ENCODE data around the gene GDF11.
A peak's percentile ranks its signal among the peaks of the same experiment; 100 is the strongest.

The GDF11 gene

DNA sequence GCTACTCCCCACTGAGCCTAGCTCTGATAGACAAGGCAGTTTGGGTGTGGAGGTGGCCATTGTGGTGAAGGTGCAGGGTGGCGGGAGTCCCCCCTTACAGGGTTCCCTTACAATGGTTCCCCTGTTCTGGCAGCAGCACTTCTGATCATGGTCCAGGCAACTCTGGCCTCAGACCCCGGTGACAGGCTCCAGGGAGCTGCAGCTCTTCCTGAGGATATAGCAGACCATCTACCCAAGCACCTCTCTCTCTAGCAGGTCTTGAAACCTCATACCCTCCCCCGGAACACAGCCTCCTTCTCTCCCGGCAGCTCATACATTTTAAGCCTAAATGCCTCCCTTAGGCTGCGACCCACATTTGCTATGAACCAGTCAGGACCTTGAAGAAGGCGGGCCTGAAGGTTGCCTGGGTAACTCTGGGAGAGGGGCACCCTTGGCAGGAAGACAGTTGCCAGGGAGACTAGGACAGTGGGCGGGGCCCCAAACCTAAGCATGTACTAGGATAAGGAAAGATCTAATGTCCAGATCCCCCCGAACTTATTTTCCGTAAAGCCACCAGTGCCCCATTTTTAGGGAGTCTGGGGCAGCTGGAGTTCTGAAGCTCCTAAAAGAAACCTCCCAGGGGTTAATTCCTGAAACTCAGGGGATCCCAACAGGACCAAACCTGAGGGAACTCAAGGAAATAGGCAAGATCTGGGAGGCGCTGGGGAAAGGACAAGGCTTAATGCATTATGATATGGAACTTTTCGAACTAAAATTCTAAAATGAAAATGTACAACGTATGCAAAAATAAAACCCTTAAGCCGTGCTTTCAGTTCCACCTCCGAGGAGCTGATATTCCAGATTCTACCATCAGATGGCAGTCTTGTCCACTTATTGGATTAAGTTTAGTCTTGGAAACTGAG lies 4.5 kb upstream of the GDF11 start (continued):
- peak; percentile 24; the same call in 1 of the 2 replicates for TF ChIP-seq ZNF501 (tag by site-specific recombination; IDR thresholded peaks at IDR 0.05)

DNA sequence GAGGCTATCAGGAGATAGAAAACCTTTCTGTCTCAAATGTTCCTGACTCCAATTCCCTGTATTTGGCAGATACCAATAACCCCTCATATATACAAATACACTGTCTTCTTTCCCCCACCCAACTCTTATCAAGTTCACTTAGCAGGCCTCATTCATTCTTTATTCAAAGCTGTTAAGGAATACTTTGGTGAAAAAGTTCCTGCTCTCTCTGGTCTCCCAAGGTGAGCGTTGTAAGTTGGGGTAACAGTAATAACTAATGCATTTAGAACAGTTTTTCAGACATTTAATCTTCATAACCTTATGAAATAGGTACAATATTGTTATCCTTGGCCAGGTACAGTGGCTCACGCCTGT lies 3.9 kb upstream of the GDF11 start:
- no peaks in the 10 kb centered on the region for H3K9me3 ChIP-seq (ENCODE audit: control insufficient read depth, insufficient read depth, low read depth, low read length)
- no peaks in the 10 kb centered on the region for H3K36me3 ChIP-seq (ENCODE audit: control insufficient read depth in 2 of 2, insufficient read depth in 1 of 2, low read length in 2 of 2)
- POLR2A ChIA-PET = interaction anchor here (1.0 to 3.4 kb wide), 12 partner anchors 8 to 378 kb away, joined by 3 to 24 read pairs (median 4); partner anchors contain the start of genes CD63, DNAJC14, PA2G4 and PYM1
- H3K4me1 ChIP-seq (ENCODE audit: control insufficient read depth, insufficient read depth, low read length) = peaks cover 11% of the 10 kb centered on the region; the same call in 1 of the 2 replicates
- 0 out of 2 replicates have a peak, but pooled peaks have one; percentile 1 for TF ChIP-seq ZNF843 (tag by site-specific recombination; IDR thresholded peaks at IDR 0.05)
- no peak for TF ChIP-seq ZNF530 (tag by site-specific recombination; IDR thresholded peaks at IDR 0.05; ENCODE audit: low read depth)
- TF ChIP-seq ZSCAN30 (tag by site-specific recombination; IDR thresholded peaks at IDR 0.05) = no peak
- TF ChIP-seq ZNF830 (tag by site-specific recombination; IDR thresholded peaks at IDR 0.05; ENCODE audit: low read depth) = no peak
- TF ChIP-seq PRDM1 (tag by site-specific recombination; IDR thresholded peaks at IDR 0.05) = no peak
- no peak for TF ChIP-seq SP7 (tag by site-specific recombination; IDR thresholded peaks at IDR 0.05)
- TF ChIP-seq ZNF24 (tag by site-specific recombination; IDR thresholded peaks at IDR 0.05) = no peak
- TF ChIP-seq IKZF3 (tag by site-specific recombination; IDR thresholded peaks at IDR 0.05) = 0 out of 2 replicates have a peak, but pooled peaks have one; percentile 7
- no peak for TF ChIP-seq ZNF324 (tag by site-specific recombination; IDR thresholded peaks at IDR 0.05)
- H3K27ac ChIP-seq (ENCODE audit: extremely low read depth, low read depth, low read length) = no peak overlapping the region
- CTCF ChIA-PET = interaction anchor here (0.6 to 6.8 kb wide), 51 partner anchors 9 to 1021 kb away, joined by 3 to 127 read pairs (median 7); partner anchors contain the start of genes CD63, DNAJC14, ORMDL2 and RDH5
- H3K4me3 ChIP-seq (ENCODE audit: low read depth, low read length) = no peak overlapping the region

DNA sequence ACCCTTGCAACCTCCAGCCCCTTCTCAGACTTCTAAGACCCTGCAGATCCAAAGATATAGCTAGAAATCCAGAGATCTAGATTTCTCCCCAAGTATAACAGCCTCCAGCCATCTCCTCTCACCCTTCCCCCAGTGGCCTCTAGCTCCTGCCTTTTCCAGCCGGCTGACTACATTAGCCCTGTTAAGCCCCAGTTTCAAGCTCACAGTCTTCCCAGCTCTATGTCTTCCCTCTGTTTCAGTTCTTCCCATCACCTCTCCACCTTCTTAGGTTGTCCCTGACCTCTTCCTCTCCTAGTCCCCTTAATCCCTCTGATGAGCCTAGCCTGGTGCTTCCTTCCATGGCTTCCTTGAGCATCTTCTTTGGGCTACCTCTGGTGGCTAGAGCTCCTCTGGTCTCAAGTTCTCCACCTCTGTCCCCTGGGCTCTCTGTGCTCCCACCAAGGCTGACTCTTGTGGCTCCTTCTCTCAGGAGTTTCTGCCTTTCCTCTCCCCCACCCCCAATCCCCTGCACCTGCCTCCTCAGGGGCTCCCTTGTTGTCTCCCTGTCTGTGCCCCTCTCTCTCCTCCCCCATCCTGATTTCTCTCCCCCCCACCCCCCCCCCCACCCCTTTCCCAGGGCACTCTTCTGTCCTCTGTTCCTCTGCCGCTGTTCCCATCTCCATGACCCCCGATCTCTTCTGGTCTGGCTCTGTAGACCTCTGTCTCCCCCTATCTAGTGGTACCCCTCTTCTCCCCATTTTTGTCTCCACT lies 816 bp upstream of the GDF11 start:
- ChIA-PET CTCF (interaction anchor here (0.6 to 6.1 kb wide), 6 partner anchors 48 to 302 kb away, joined by 3 to 79 read pairs (median 3); no protein-coding TSS in a partner anchor), POLR2A (interaction anchor here (0.7 to 2.5 kb wide), 5 partner anchors 12 to 255 kb away, joined by 3 to 17 read pairs (median 4); partner anchors contain the start of genes CD63, ORMDL2, RAB5B and SUOX)
- H3K27ac ChIP-seq (ENCODE audit: extremely low read depth, low read depth, low read length) = no peak overlapping the region
- H3K4me3 ChIP-seq (ENCODE audit: low read depth, low read length) = no peak overlapping the region; the same call in 1 of the 2 replicates
- H3K9me3 ChIP-seq (ENCODE audit: control insufficient read depth, insufficient read depth, low read depth, low read length) = no peaks in the 10 kb centered on the region
- peaks cover 21% of the 10 kb centered on the region; the same call in 1 of the 2 replicates for H3K4me1 ChIP-seq (ENCODE audit: control insufficient read depth, insufficient read depth, low read length)
- TF ChIP-seq FEZF1 (tag by site-specific recombination; IDR thresholded peaks at IDR 0.05) (peak; percentile 85), ZNF202 (tag by site-specific recombination; IDR thresholded peaks at IDR 0.05; ENCODE audit: borderline replicate concordance) (no peak)
- TF ChIP-seq, protein P1, sequence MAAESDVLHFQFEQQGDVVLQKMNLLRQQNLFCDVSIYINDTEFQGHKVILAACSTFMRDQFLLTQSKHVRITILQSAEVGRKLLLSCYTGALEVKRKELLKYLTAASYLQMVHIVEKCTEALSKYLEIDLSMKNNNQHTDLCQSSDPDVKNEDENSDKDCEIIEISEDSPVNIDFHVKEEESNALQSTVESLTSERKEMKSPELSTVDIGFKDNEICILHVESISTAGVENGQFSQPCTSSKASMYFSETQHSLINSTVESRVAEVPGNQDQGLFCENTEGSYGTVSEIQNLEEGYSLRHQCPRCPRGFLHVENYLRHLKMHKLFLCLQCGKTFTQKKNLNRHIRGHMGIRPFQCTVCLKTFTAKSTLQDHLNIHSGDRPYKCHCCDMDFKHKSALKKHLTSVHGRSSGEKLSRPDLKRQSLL (tag by site-specific recombination; IDR thresholded peaks at IDR 0.05) = peak; percentile 68; the same call in 1 of the 2 replicates
- H3K36me3 ChIP-seq (ENCODE audit: control insufficient read depth in 2 of 2, insufficient read depth in 1 of 2, low read length in 2 of 2) = peaks cover 0 to 6% of the 10 kb centered on the region in 2 experiments; a peak in 1 of 3 replicates

DNA sequence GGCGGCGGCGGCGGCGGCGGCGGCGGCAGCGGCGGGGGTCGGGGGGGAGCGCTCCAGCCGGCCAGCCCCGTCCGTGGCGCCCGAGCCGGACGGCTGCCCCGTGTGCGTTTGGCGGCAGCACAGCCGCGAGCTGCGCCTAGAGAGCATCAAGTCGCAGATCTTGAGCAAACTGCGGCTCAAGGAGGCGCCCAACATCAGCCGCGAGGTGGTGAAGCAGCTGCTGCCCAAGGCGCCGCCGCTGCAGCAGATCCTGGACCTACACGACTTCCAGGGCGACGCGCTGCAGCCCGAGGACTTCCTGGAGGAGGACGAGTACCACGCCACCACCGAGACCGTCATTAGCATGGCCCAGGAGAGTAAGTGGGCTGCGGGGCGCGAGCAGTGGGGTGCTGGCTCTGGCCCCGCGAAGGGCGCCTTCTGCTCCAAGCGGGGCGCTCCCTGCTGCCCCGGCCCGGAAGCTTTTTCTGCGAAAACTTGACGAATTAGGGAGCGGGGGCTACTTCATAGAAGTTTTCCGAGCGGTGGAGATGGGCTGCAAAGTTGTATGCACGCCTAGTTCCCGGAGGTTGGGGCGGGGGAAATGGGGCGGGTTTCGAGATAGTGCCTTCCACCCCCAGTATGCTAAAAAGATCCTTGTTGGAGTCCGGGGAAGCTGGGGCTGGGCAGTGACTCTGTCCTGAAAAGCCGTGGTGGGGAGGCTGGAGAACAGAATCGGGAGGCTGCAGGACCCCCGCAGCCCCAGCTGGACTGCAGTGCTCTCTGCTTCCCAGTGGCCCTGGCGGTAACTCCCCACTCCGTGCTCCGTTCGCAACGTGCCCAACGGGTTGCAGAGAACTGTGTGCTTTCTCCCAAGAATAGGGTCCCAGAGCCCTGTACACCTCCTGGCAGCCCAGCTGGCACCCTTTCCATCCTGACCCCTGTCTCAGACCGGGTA lies 751 bp downstream of the GDF11 start:
- POLR2A ChIA-PET = interaction anchor here (0.5 to 2.5 kb wide), 15 partner anchors 9 to 487 kb away, joined by 3 to 17 read pairs (median 5); partner anchors contain the start of genes CD63, DNAJC14, ORMDL2 and RAB5B
- CTCF ChIA-PET = interaction anchor here (0.6 to 1.4 kb wide), 6 partner anchors 14 to 296 kb away, joined by 3 to 4 read pairs (median 4); a partner anchor contains a TSS
- H3K9me3 ChIP-seq (ENCODE audit: control insufficient read depth, insufficient read depth, low read depth, low read length) = no peaks in the 10 kb centered on the region
- H3K36me3 ChIP-seq (ENCODE audit: control insufficient read depth in 2 of 2, insufficient read depth in 1 of 2, low read length in 2 of 2) = peaks cover 0 to 21% of the 10 kb centered on the region in 2 experiments; a peak in 1 of 3 replicates
- H3K4me3 ChIP-seq (ENCODE audit: low read depth, low read length) = peak overlapping the region; percentile 65
- H3K27ac ChIP-seq (ENCODE audit: extremely low read depth, low read depth, low read length) = peak overlapping the region; percentile 68; the same call in 1 of the 2 replicates
- H3K4me1 ChIP-seq (ENCODE audit: control insufficient read depth, insufficient read depth, low read length) = peaks cover 12% of the 10 kb centered on the region; the same call in 1 of the 2 replicates
- TF ChIP-seq ZNF654 (tag by site-specific recombination; IDR thresholded peaks at IDR 0.05; ENCODE audit: low read depth) (no peak), ZNF114 (tag by site-specific recombination; IDR thresholded peaks at IDR 0.05) (no peak), ZNF169 (tag by site-specific recombination; IDR thresholded peaks at IDR 0.05) (no peak), KLF1 (tag by site-specific recombination; IDR thresholded peaks at IDR 0.05) (no peak), ZNF423 (tag by site-specific recombination; IDR thresholded peaks at IDR 0.05) (no peak; the same call in 1 of the 2 replicates), ZNF341 (tag by site-specific recombination; IDR thresholded peaks at IDR 0.05; ENCODE audit: low read depth) (no peak), ZNF473 (tag by site-specific recombination; IDR thresholded peaks at IDR 0.05) (no peak)
- TF ChIP-seq, protein P2, sequence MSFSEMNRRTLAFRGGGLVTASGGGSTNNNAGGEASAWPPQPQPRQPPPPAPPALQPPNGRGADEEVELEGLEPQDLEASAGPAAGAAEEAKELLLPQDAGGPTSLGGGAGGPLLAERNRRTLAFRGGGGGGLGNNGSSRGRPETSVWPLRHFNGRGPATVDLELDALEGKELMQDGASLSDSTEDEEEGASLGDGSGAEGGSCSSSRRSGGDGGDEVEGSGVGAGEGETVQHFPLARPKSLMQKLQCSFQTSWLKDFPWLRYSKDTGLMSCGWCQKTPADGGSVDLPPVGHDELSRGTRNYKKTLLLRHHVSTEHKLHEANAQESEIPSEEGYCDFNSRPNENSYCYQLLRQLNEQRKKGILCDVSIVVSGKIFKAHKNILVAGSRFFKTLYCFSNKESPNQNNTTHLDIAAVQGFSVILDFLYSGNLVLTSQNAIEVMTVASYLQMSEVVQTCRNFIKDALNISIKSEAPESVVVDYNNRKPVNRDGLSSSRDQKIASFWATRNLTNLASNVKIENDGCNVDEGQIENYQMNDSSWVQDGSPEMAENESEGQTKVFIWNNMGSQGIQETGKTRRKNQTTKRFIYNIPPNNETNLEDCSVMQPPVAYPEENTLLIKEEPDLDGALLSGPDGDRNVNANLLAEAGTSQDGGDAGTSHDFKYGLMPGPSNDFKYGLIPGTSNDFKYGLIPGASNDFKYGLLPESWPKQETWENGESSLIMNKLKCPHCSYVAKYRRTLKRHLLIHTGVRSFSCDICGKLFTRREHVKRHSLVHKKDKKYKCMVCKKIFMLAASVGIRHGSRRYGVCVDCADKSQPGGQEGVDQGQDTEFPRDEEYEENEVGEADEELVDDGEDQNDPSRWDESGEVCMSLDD (tag by site-specific recombination; IDR thresholded peaks at IDR 0.05) = peak; percentile 52
